HG02571 (cell line): ENCODE results near the gene CYTH4.
A peak's percentile ranks its signal among the peaks of the same experiment; 100 is the strongest.
"Not testable (repeated sequence)": the region's sequence is repeated elsewhere in the genome, so short reads cannot be mapped to it uniquely, and the experiment has no call there.

Source experiments
- ATAC-seq: cut with Tn5 transposase; IDR thresholded peaks from one replicate; pipeline ENCODE4 v1.9.1; 2021; ENCODE audit warnings: mild to moderate bottlenecking, moderate library complexity; ENCODE audit not compliant: unreplicated experiment

CYTH4 gene, protein sequence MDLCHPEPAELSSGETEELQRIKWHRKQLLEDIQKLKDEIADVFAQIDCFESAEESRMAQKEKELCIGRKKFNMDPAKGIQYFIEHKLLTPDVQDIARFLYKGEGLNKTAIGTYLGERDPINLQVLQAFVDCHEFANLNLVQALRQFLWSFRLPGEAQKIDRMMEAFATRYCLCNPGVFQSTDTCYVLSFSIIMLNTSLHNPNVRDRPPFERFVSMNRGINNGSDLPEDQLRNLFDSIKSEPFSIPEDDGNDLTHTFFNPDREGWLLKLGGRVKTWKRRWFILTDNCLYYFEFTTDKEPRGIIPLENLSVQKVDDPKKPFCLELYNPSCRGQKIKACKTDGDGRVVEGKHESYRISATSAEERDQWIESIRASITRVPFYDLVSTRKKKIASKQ

DNA sequence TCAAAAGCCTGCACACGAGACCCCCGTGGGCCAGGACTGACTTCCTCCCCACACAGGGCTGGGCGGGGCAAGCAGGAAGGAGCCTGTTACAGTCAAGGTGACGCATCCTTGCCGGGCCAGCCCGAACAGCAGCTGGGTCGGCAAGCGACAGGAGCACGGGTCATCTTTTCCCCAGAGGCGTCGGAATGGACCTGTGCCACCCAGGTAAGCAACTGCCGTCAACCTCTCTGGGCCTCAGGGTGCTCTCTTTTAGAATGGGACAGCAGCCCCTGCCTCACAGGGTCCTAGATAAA, at the start of gene CYTH4:
Gene CYTH4 (plus strand): TSS at position 124 of the 293 bp plus-strand sequence. CDS start 62 bp downstream, at position 186.
- ATAC-seq = no peak

GRCh38 chr22:37233371-37233750, 48.9 kb upstream of the CYTH4 start:
- ATAC-seq = not testable (repeated sequence)

DNA sequence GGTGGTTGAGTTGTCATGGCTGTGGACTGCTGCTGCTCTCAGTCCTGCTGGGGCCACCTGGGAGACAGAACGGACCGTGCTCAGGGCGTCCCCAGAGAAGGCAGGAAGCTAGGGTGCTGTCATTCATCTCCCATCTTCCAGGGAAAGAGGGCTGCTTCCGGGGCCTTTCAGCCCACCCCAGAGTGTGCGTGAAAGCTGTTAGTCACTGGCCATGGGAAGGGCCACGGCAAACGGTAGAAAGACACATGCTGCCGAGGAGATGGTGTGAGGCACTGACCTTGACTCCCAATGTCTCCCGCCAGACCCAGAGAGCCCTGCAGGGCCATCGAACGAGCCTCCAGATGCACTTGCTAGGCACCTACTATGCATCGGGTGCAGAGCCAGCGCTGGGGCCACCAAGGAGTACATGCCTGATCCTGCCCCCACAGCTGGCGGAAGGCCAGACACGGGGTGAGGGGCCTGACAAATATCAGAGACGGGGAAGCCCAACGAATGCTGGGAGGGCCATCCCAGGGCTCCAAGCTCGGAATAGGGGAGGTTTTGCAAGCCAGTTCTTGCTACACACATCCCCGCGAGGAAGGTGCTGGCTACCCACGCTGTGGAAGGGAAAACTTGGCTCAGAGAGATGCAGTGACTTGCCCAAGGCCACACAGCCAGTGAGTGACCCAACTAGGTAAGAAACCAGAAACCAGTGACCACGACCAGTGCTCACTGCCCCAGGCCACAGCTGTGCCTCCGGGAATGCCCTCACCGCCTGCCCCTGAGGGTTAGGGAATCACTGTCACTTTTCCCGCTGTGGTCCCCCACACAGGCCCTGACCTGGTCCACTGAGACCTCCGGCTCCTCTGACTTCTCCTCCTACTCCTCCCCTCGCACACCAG, 48.3 kb upstream of the CYTH4 start:
- ATAC-seq = no peak

DNA sequence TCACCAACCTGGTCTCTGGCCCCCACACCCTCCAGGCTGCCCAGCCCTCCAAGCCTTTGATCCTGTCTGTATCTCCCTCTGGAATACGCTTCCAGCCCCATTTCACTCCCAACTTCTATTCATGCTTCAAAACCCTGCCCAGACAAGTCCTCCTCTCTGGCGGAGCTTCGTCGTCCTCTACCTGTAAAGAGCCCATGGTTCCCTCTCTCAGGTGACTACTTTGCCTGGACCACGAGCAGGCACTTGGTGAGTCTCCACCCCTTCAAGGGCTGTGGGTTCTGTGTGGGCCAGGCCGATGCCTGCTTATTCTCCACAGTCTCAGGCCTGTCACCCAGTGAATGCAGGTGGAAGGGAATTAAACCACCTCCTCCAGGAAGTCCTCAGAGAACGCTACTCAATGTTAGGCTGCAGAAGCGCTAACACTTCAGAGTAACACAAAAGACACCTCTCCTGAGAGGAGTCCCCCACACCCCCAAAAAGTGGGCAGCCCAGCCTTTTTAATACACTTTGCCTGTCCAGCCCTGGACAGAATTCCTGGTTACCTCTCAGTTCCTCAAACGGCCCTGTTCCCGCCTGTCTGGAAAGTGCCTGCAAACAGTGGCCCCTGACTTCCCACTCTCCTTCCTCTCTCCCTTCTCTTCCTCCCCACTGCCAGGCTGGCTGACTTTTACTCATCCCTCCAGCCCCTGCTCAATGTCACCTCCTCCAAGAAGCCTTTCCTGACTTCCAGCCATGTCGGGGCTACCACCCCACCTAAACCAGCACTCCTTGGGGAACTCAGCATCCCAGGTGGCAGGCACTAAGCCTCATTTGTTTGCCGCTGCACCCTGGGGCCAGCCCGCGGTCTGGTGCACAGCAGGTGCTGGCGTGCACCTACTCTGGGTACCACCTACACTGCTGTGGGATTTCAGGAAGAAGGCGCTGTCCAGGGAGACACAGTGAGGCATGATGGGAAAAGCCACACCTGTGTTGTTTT, 47.3 kb upstream of the CYTH4 start:
- ATAC-seq = no peak

DNA sequence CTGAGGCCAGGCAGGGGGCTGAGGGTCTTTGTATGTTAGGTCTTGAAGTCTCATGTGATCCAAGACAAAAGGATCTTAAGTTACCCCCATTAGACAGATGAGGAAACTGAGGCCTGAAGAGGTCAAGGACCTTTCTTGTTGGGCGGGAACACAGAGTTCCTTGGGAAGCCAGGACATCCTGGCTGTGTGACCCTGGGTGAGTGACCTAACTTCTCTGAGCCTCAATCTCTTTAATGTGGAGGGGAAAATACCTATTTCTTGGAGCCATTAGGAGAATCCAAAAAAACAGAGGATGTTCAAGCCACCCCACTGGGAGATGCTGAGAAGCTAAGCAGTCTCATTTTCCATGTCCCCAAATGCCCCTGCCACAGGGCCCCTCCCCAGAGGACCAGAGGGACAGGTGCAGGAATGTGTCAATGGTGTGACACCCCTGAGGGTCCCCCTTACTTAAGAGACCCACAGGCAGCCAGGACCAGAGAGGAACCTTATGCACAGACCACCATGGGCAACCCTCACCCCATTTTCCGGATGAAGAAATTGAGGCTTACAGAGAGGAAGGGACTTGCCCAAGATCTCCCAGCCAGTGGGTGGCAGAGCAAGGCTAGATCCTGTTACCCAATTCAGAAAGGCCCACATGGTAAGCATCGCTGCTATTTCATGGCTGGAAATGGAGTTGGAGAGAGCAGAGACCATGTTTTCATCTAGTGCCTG, 46.3 kb upstream of the CYTH4 start:
- no peak for ATAC-seq

GRCh38 chr22:37237371-37238268, 44.7 kb upstream of the CYTH4 start:
- ATAC-seq = no peak

DNA sequence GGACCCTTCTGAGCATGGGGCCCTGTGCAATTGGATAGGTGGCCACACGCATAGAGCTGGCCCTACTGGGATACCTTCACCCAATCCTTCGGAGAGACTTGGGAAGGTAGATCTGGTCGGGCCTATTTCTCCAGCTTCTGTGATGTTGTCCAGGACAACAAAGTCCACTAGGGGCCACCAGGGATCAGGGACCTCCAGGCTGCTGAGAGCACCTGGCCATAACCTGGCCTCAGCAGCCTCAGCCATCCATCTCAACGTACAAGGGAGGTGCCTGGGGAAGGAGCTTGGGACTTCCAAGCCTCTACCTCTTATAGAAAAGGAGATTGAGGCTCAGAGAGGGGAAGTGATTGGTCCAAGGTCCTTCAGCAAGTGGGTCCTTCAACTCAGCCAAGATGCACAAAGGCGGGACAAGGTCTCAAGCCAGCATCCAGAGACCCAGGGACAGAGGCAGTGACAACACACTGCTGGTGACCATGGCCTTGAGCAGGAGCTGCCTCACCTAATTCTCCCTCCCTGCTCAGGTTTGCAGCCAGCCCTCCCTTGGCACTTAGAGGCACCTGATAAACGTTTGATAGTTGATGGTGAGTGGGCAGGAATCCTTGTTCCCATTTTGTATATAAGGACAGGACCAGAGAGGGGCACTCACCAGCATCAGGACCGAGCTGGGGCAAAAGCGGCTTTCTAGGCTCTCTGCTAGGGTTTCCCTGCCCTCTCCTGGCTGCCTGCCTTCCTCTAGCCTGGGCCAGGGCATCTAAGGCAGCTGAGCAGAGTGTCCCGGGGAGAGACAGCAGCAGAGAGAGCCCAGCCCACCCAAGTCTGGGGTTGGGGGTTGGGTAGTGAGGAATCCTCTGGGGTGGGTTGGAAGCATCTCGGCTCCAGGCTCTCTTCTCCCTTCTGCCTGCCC, 42.7 kb upstream of the CYTH4 start:
- no peak for ATAC-seq

- no peak for ATAC-seq
These were observed 41.9 kb upstream of the CYTH4 start for GRCh38 chr22:37240240-37240940.

- ATAC-seq = no peak
These were observed 41.4 kb upstream of the CYTH4 start for GRCh38 chr22:37240941-37241320.

GRCh38 chr22:37241351-37242142, 40.8 kb upstream of the CYTH4 start:
- ATAC-seq = no peak

DNA sequence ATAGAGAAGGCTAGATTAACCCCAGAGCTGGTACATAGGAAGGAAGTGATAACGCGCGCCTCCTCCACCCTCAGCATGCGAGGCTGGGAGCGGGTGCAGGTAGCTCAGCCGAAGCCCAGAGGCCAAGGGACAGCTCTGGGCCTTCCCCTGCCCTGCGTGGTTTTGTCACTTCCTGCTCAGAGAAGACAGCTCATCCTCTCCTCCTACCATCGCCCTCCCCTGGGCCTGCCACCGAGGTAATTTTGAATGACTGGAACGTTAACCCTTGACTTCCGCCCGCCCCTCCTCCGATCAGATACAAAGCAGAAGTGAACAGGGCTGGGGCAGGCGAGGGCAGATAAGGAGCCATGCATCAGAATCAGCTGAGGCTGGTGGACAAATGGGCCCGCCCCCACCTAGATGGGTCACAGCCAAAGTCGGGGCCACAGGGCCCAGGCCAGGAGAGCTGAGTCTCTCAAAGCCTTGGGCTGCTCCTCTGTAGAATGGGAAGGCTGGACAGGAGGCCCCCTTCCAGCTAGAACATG, 39.9 kb upstream of the CYTH4 start:
- ATAC-seq = peak; percentile 60

DNA sequence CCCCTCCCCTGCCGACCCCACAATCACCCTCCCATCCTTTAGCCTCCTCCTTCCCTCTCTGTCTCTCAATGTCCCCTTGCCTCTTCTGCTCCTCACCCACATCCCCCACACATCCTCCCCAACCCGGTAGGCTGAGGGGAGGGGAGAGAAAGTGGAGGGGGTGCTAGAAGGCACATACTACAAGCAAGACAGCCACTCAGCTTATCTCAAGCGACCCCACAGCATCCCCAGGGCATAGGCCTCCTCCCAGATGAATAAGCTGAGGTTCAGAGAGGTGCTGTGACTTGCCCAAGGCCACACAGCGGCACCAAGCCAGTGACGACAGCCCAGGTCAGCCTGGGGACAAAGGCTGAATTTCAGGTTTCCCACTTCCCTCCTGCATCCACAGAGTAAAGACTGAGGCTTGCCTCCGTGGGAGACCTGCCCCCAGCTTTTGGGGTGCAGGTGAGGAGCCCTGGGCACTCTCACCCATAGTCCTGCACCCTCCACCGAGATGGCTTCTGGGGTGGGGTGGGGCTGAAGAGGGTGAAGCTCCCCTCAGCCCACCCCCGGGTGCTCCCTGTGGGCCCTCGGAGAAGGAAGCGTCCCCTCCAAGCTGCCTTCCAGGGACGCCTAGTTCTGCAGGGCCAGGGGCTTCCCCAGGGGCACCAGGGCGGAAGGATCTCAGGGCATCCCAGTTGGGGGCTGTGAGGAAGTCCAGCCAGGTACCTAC, 38.8 kb upstream of the CYTH4 start:
- ATAC-seq = no peak

DNA sequence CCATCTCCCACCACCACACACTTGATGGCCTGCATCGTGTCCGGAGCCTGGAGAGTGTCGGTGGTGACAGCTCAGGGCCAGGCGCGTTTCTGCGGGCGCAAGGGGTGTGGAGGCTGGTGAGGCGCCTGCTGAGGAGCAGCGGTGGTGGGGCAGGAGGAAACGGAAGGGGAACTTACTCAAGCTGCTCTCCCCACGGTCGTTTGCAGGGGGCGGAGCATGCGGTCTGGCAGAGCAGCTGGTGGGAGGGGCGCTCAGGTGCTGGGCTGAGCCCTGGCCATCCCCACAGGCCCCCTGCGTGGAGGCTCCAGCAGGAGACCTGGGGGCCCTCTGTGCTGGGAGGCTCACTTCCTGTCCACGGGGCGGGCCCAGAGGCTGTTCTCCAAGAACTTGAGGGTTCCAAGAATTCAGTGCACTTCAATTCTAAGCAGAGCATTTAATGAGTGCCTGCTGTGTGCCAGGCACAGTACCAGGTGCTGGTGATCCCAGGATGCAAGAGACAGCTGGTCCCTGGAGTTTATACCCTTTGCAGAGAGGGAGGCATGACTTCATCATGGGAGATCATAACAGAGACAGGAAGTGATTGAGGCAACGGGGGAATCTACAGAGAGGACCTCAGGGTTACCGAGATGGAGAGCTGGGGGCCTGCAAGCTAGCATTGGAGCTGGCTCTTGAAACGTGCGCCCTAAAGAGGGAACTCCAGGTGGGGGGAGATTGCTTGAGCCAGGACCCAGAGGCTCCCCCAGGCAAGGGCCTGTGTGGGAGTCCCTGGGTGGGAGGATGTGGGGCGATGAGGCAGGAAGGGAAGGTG, 38.0 kb upstream of the CYTH4 start, which contains the start of gene RAC2:
Gene RAC2 (minus strand): TSS at position 156 of the 808 bp plus-strand sequence. CDS start 121 bp downstream, at position 35.
- ATAC-seq = no peak

DNA sequence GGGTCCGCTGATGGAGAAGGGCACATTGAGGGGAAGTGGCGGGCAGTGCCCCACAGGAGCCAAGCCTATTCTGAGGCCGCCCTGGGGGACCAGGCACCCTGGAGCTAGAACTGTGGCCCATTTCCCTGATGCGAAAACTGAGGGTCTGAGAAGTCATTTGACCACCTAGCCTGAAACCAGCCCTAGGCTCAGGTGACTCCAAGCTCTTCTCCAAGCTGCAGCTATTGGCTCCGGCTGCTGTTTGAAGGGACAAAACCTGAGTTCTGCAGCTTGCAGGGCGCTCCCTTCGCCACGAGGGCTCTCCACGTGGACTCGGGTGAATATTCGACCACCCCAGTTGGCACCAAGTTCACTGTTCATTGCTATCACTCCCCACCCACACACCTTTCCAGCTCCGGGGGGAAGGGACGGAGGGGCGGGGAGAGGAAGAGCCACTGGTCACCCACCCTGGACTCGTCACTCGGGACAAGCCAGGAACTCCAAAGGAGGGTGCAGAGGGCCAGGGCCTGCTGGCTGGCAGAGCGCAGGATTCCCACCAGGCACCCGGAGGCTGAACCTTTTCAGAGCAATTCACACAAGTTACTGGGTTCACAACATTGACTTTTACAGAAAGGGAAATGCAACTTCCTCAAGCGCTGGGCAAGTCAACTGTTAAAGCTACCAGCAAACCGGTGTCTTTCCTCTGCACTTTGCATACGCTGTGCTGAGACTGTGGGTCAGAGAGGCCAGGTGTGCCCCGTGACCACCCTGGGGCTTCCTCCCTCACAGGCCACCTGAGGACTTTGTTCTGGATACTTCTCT, 37.2 kb upstream of the CYTH4 start:
- ATAC-seq = no peak
